Small intestine (tissue), 7 donors: ENCODE results near the gene COASY. TPM values are rescaled to one million over a fixed set of nuclear protein-coding genes. Genes with fewer than 3 reads are reported as not detected.
"Not testable (repeated sequence)": the region's sequence is repeated elsewhere in the genome, so short reads cannot be mapped to it uniquely, and the experiment has no call there.

Source experiments
- DNase-seq, 2 donors: peaks; one replicate each; pipeline versions ENCODE4 v3.0.0 to v3.0.0-alpha.2; 2013
- FAIRE-seq: peaks from 2 replicates; lab custom pipeline; 2012; peaks lifted over from hg19 to GRCh38; lab: Jason Lieb, UNC
- H3K27ac ChIP-seq, 3 donors: one replicate each; pipeline ENCODE4 v1.5.1; 2013; ENCODE audit warnings: low read length in 2 of 3, mild to moderate bottlenecking in 2 of 3, control low read depth in 1 of 3, inconsistent platforms in 1 of 3, low read depth in 1 of 3, moderate library complexity in 1 of 3
- H3K27me3 ChIP-seq, 3 donors: one replicate each; pipeline ENCODE4 v1.6.1; 2013; ENCODE audit warnings: low read length in 3 of 3, inconsistent platforms in 1 of 3; ENCODE audit not compliant: control insufficient read depth in 3 of 3, insufficient read depth in 3 of 3
- H3K36me3 ChIP-seq, 3 donors: one replicate each; pipeline ENCODE4 v1.6.1; 2013; ENCODE audit warnings: low read length in 3 of 3, inconsistent platforms in 1 of 3, low read depth in 1 of 3, mild to moderate bottlenecking in 1 of 3, moderate library complexity in 1 of 3; ENCODE audit not compliant: control insufficient read depth in 3 of 3, insufficient read depth in 2 of 3
- H3K4me1 ChIP-seq, 3 donors: one replicate each; pipeline ENCODE4 v1.6.1; 2013; ENCODE audit warnings: low read length in 2 of 3, inconsistent platforms in 1 of 3, low read depth in 1 of 3, mild to moderate bottlenecking in 1 of 3, moderate library complexity in 1 of 3; ENCODE audit not compliant: control insufficient read depth in 3 of 3, insufficient read depth in 2 of 3
- H3K4me3 ChIP-seq, 3 donors: one replicate each; pipeline ENCODE4 v1.5.1; 2013; ENCODE audit warnings: low read length in 3 of 3, control low read depth in 1 of 3, inconsistent platforms in 1 of 3, low read depth in 1 of 3, mild to moderate bottlenecking in 1 of 3, moderate library complexity in 1 of 3
- H3K9me3 ChIP-seq, 2 donors: one replicate each; pipeline ENCODE4 v1.6.1; 2013; ENCODE audit warnings: low read depth in 1 of 2, low read length in 1 of 2; ENCODE audit not compliant: control insufficient read depth in 2 of 2, insufficient read depth in 1 of 2
- WGBS, 3 donors: extraction: QIAGEN DNeasy Blood & Tissue Kit; methylation state at CpG; one replicate each; pipeline ENCODE4 v1.1.7; 2013; 5-methylcytosine and 5-hydroxymethylcytosine counted together
- polyA plus RNA-seq, 4 donors: library from polyadenylated mRNA; stranded (reverse) in 3 of 4; unstranded in 1 of 4; fragments of 200-250 nt in 3 of 4; fragments of 120-200 nt in 1 of 4; gene quantifications; one replicate each; pipeline versions ENCODE4 v1.2.1 to v1.2.3, GENCODE V29; 2013
- donor health status: healthy with polysubstance abuse.
- donor health status: control.
- donor health status: control.
- donor health status: Bipolar disorder and iron deficiency.
- donor health status: healthy.

Gene COASY
- polyA plus RNA-seq, 4 donors, result 72.6 to 153 (median 101) TPM

GRCh38 chr17:42535155-42536047, 26.5 kb upstream of the COASY start:
- DNase-seq, result no peak
- Histone ChIP-seq H3K4me3 (peak overlapping the region; percentile 69 to 80 (median 79)), H3K27ac (peak overlapping the region in 2 of 3 donors; percentile 69 to 88), H3K4me1 (peaks cover 5 to 34% (median 9%) of the 10 kb centered on the region in 3 donors), H3K9me3 (no peaks in the 10 kb centered on the region), H3K27me3 (no peaks in the 10 kb centered on the region), H3K36me3 (peaks cover 0 to 30% (median 0%) of the 10 kb centered on the region in 3 donors)
- FAIRE-seq, result no peak
- WGBS, 3 donors, result 43 to 46% (median 45%) methylated on average over 26 of the region's 26 CpGs

GRCh38 chr17:42536048-42536371, 25.9 kb upstream of the COASY start, which contains the start of gene NAGLU:
Gene NAGLU (plus strand): TSS chr17:42536241. CDS start chr17:42536273, 32 bp downstream.
- 0 to 1% (median 0%) methylated on average over 27 to 40 of the region's 40 CpGs for WGBS, 3 donors
- H3K27ac ChIP-seq, result peak within 1 kb of the TSS; percentile 64 to 88 (median 76)
- H3K4me3 ChIP-seq, result peak within 1 kb of the TSS; percentile 69 to 80 (median 79)
- FAIRE-seq (no peak), DNase-seq (peak; percentile 90 to 96)
- H3K4me1 ChIP-seq, result peaks cover 7 to 33% (median 8%) of the 10 kb centered on the region in 3 donors
- no peaks in the 10 kb centered on the region for H3K9me3 ChIP-seq
- H3K27me3 ChIP-seq, result no peaks in the 10 kb centered on the region
- H3K36me3 ChIP-seq, result peaks cover 0 to 34% (median 0%) of the 10 kb centered on the region in 3 donors

- peak overlapping the region; percentile 64 to 88 (median 76) for H3K27ac ChIP-seq
- no peaks in the 10 kb centered on the region for H3K27me3 ChIP-seq
- FAIRE-seq, result no peak
- peak overlapping the region; percentile 69 to 80 (median 79) for H3K4me3 ChIP-seq
- WGBS, 3 donors, result 1% methylated on average over 40 to 65 of the region's 65 CpGs
- DNase-seq, result peak; percentile 66 to 89
- peaks cover 3 to 31% (median 9%) of the 10 kb centered on the region in 3 donors for H3K4me1 ChIP-seq
- H3K36me3 ChIP-seq, result peaks cover 0 to 39% (median 0%) of the 10 kb centered on the region in 3 donors
- no peaks in the 10 kb centered on the region for H3K9me3 ChIP-seq
These were observed 25.4 kb upstream of the COASY start for GRCh38 chr17:42536372-42537155.

GRCh38 chr17:42537156-42537805, 24.7 kb upstream of the COASY start:
- H3K27ac ChIP-seq, result peak overlapping the region in 2 of 3 donors; percentile 76 to 88
- H3K27me3 ChIP-seq, result no peaks in the 10 kb centered on the region
- peak overlapping the region; percentile 69 to 80 (median 79) for H3K4me3 ChIP-seq
- DNase-seq (no peak), FAIRE-seq (no peak)
- peaks cover 0 to 47% (median 0%) of the 10 kb centered on the region in 3 donors for H3K36me3 ChIP-seq
- 85 to 87% (median 86%) methylated on average over 29 to 31 of the region's 31 CpGs for WGBS, 3 donors
- H3K9me3 ChIP-seq, result no peaks in the 10 kb centered on the region
- peaks cover 3 to 28% (median 11%) of the 10 kb centered on the region in 3 donors for H3K4me1 ChIP-seq

- FAIRE-seq (no peak), DNase-seq (no peak)
- H3K27me3 ChIP-seq, result no peaks in the 10 kb centered on the region
- no peak overlapping the region for H3K27ac ChIP-seq
- H3K9me3 ChIP-seq, result no peaks in the 10 kb centered on the region
- H3K4me3 ChIP-seq, result no peak overlapping the region
- H3K36me3 ChIP-seq, result peaks cover 0 to 53% (median 0%) of the 10 kb centered on the region in 3 donors
- H3K4me1 ChIP-seq, result peaks cover 3 to 28% (median 11%) of the 10 kb centered on the region in 3 donors
- 92 to 94% (median 93%) methylated on average over 5 of the region's 5 CpGs for WGBS, 3 donors
These were observed 24.0 kb upstream of the COASY start for GRCh38 chr17:42537826-42538451.

- H3K27me3 ChIP-seq, result no peaks in the 10 kb centered on the region
- DNase-seq (no peak), FAIRE-seq (no peak)
- no peak overlapping the region for H3K27ac ChIP-seq
- H3K36me3 ChIP-seq, result peaks cover 0 to 59% (median 0%) of the 10 kb centered on the region in 3 donors
- no peak overlapping the region for H3K4me3 ChIP-seq
- H3K9me3 ChIP-seq, result no peaks in the 10 kb centered on the region
- H3K4me1 ChIP-seq, result peaks cover 3 to 28% (median 11%) of the 10 kb centered on the region in 3 donors
- WGBS, 3 donors, result 95 to 96% (median 96%) methylated on average over 14 of the region's 14 CpGs
These were observed 23.5 kb upstream of the COASY start for GRCh38 chr17:42538482-42538881.

- DNase-seq, H3K9me3 ChIP-seq, H3K4me3 ChIP-seq, H3K27me3 ChIP-seq, FAIRE-seq: not testable (repeated sequence)
- peaks cover 0 to 22% (median 11%) of the 10 kb centered on the region in 3 donors for H3K4me1 ChIP-seq
- H3K36me3 ChIP-seq, result peaks cover 4 to 75% (median 5%) of the 10 kb centered on the region in 3 donors
- H3K27ac ChIP-seq, result peak overlapping the region in 2 of 3 donors; percentile 30 to 74
- WGBS, 3 donors, result 83 to 93% (median 87%) methylated on average over 3 to 4 of the region's 4 CpGs
These were observed 21.4 kb upstream of the COASY start for GRCh38 chr17:42540558-42540957.
